Thyroid gland (tissue), 4 donors: ENCODE results near the gene CTNS.
"Not testable (repeated sequence)": the region's sequence is repeated elsewhere in the genome, so short reads cannot be mapped to it uniquely, and the experiment has no call there.

ENCODE experiments used
- CTCF ChIP-seq, 6 experiments: fragments of 200-600 bp in 3 of 6; fragments of 450-650 bp in 3 of 6; sonication (generic) in 3 of 6; IDR thresholded peaks; one replicate each; pipeline ENCODE4 v1.5.1; 2016 to 2019; ENCODE audit warnings: antibody characterized with exemption in 6 of 6, mild to moderate bottlenecking in 2 of 6, inconsistent platforms in 1 of 6, moderate library complexity in 1 of 6
- POLR2A ChIP-seq, 2 donors: fragments of 450-650 bp; IDR thresholded peaks; one replicate each; pipeline ENCODE4 v1.6.1; 2017; ENCODE audit warnings: antibody characterized with exemption in 2 of 2, mild to moderate bottlenecking in 2 of 2, moderate library complexity in 1 of 2

GRCh38 chr17:3705718-3705984, 69.1 kb downstream of the CTNS start:
- not testable (repeated sequence) for TF ChIP-seq CTCF, POLR2A (IDR thresholded peaks at IDR 0.05)
